ENCODE data around the gene SRSF2. TPM values are rescaled to one million over a fixed set of nuclear protein-coding genes. Genes with fewer than 3 reads are reported as not detected.

Gene SRSF2
- total RNA-seq, 2 experiments from 2014 or later = 299 TPM

DNA sequence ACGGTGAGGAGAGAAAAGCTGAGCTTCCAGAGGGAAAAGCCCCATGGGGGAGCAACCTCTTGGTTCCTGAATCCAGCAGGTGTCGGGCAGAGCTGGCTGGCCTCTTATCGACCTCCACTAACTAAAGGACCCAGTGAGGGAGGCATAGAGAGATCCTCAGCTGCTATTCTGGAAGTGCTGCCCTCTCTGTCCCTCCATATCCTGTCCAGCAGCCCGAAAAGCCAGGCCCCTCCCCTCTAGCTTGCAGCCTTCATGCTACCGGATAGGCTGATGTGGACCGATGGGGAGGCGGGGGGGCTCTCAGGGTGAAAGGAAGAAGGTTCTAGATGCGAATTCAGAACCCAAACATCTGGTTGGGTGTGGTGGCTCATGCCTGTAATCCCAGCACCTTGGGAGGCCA, 51.3 kb downstream of the SRSF2 start:
- no peak for DNase-seq
- intact Hi-C loops (cut with micrococcal nuclease) = loop anchor here (10.0 kb wide), 1 partner anchor 61 kb away; no protein-coding TSS in a partner anchor
- no peak overlapping the region for H3K27ac Mint-ChIP-seq
- H3K27me3 Mint-ChIP-seq = no peaks in the 10 kb centered on the region
- ChIA-PET POLR2A (no interaction called here), CTCF (no interaction called here)
- no peaks in the 10 kb centered on the region for H3K9me3 Mint-ChIP-seq
- H3K36me3 Mint-ChIP-seq = no peaks in the 10 kb centered on the region
- H3K4me1 Mint-ChIP-seq (ENCODE audit: low read depth) = peaks cover 3% of the 10 kb centered on the region
- H3K4me3 Mint-ChIP-seq = no peak overlapping the region

DNA sequence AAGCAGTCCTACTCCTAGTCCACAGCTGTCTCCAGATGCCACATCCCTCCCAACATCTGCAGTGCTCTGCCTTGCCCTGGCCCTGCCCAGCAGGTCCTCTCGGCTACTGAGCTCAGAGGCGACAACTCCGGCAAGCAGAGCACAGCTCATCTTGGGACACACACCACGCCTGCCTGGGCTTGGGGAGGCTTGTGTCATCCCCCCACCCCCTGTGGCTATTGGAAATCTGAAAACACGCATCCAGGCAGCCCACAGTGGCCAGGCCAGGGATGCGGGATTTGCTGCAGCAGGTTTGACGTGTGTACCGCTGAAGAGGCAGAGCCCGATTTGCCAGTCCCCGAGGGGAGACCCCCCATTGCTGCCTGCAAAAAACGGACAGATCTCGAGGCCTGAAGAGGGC, 51.8 kb downstream of the SRSF2 start:
- no peaks in the 10 kb centered on the region for H3K36me3 Mint-ChIP-seq

GRCh38 chr17:76684756-76685155, 52.4 kb downstream of the SRSF2 start:
- intact Hi-C loops (cut with micrococcal nuclease) = loop anchor here (10.0 kb wide), 1 partner anchor 60 kb away; no protein-coding TSS in a partner anchor
- POLR2A ChIA-PET = interaction anchor here (0.6 kb wide), 1 partner anchor 42 kb away, joined by 4 read pairs; no protein-coding TSS in a partner anchor
- peaks cover 3% of the 10 kb centered on the region for H3K4me1 Mint-ChIP-seq (ENCODE audit: low read depth)

More for the DNA sequence above, 51.8 kb downstream of the SRSF2 start:
- intact Hi-C loops (cut with micrococcal nuclease) = loop anchor here (10.0 kb wide), 1 partner anchor 61 kb away; no protein-coding TSS in a partner anchor
- no peak overlapping the region for H3K4me3 Mint-ChIP-seq
- H3K4me1 Mint-ChIP-seq (ENCODE audit: low read depth) = peaks cover 3% of the 10 kb centered on the region
- no peaks in the 10 kb centered on the region for H3K9me3 Mint-ChIP-seq
- no peak overlapping the region for H3K27ac Mint-ChIP-seq
- no peak for DNase-seq
- H3K27me3 Mint-ChIP-seq = no peaks in the 10 kb centered on the region
- ChIA-PET CTCF (interaction anchor here (0.5 kb wide), 1 partner anchor 921 kb away, joined by 3 read pairs; no protein-coding TSS in a partner anchor), POLR2A (no interaction called here)

More at GRCh38 chr17:76684756-76685155, 52.4 kb downstream of the SRSF2 start:
- no peaks in the 10 kb centered on the region for H3K27me3 Mint-ChIP-seq
- H3K36me3 Mint-ChIP-seq = no peaks in the 10 kb centered on the region
- no peak overlapping the region for H3K27ac Mint-ChIP-seq
- H3K4me3 Mint-ChIP-seq = no peak overlapping the region
- H3K9me3 Mint-ChIP-seq = no peaks in the 10 kb centered on the region
- CTCF ChIA-PET = no interaction called here
- no peak for DNase-seq

Small RNAs within 50 kb of the gene (microRNA-seq; reads per million reads assigned to microRNA genes)
- 7.1 reads per million, percentile 27 among the genes with 10 or more reads in this experiment for gene MIR636 (ENCODE audit: borderline microRNAs expressed, borderline number of aligned reads, borderline replicate concordance)

Other genes starting within 250 kb of the SRSF2 start
- 10 to 100 TPM; 28.9 to 30.0 TPM for gene RHBDF2, start 235.9 kb downstream of the SRSF2 start, total RNA-seq
- gene CYGB, start 199.6 kb downstream of the SRSF2 start, total RNA-seq = not detected
- gene PRCD, start 197.3 kb downstream of the SRSF2 start, total RNA-seq = not detected
- under 1 TPM; 0.19 to 0.51 TPM for gene ST6GALNAC2, start 151.5 kb downstream of the SRSF2 start, total RNA-seq
- 1 to 10 TPM; 1.1 to 2.3 TPM for gene ST6GALNAC1, start 93.6 kb downstream of the SRSF2 start, total RNA-seq
- 1 to 10 TPM; 7.5 to 8.0 TPM for gene MXRA7, start 26.4 kb downstream of the SRSF2 start, total RNA-seq
- 10 to 100 TPM; 53.4 to 56.6 TPM for gene JMJD6, start 10.7 kb downstream of the SRSF2 start, total RNA-seq
- gene METTL23, start 10.5 kb downstream of the SRSF2 start, total RNA-seq = 10 to 100 TPM; 29.1 to 29.2 TPM
- 10 to 100 TPM; 17.5 to 18.3 TPM for gene MFSD11, start 788 bp upstream of the SRSF2 start, total RNA-seq
- gene MGAT5B, start 131.1 kb upstream of the SRSF2 start, total RNA-seq = under 1 TPM in 1 of 2 experiments, not detected in 1; 0.38 TPM

Measured in activated CD4-positive, alpha-beta memory T cell treated with anti-CD3 and anti-CD28 coated beads for 36 hours (primary cell).